ENCODE data around the gene DAB1. TPM values are rescaled to one million over a fixed set of nuclear protein-coding genes. Genes with fewer than 3 reads are reported as not detected.

DAB1 gene
- total and polyA plus RNA-seq, 10 of the 15 experiments (the other 5 are each of a cell fraction or from before 2014, with no cell fraction given) = 0.02 to 0.10 (median 0.03) TPM; not detected in 5

DNA sequence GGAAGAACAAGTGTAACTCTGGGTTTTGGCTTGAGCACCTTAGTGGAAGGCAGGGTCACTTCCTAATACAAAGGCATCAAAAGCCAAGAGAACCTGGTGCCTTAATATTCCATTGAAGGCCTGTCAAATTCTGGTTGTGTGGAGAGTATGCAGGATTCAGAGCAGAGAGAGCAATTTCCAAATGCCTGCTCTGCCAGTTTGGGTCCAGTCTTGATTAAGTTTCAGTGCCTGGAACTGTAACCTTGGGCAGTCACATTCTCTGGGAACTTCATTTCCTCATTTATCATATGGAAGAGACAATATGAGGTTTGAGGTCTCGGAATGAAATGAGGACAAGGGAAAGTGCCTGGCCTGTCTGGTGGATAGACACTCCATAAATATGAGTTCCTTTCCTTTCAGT, 260.1 kb downstream of the DAB1 start:
- CTCF ChIA-PET = no interaction called here
- intact Hi-C loops (cut with micrococcal nuclease; ENCODE audit: unreplicated experiment) (no loop called here), in situ Hi-C loops (cut with MboI) (no loop called here)
- FAIRE-seq (no peak), ATAC-seq (no peak), DNase-seq (ENCODE audit: low read depth, low spot score) (no peak)
- H3K27ac ChIP-seq (ENCODE audit: control insufficient read depth, insufficient read depth) = no peak overlapping the region
- no peaks in the 10 kb centered on the region for H3K36me3 ChIP-seq (ENCODE audit: control insufficient read depth in 2 of 2, insufficient read depth in 2 of 2, low read length in 1 of 2)
- H3K4me2 ChIP-seq (ENCODE audit: control insufficient read depth, insufficient read depth) = no peak overlapping the region
- no peaks in the 10 kb centered on the region for H3K9me3 ChIP-seq (replicated peaks; ENCODE audit: control insufficient read depth, insufficient read depth, low read length)
- RAD21 ChIA-PET (ENCODE audit: unreplicated experiment) = no interaction called here
- H2AFZ ChIP-seq (ENCODE audit: control insufficient read depth, low read depth, low read length) = no peak overlapping the region
- H3K79me2 ChIP-seq (ENCODE audit: control insufficient read depth, insufficient read depth, low read length) = no peaks in the 10 kb centered on the region
- no peak overlapping the region for H3K9ac ChIP-seq (ENCODE audit: control insufficient read depth, insufficient read depth, low read length)
- no peaks in the 10 kb centered on the region for H4K20me1 ChIP-seq (ENCODE audit: control insufficient read depth, insufficient read depth)
- no peaks in the 10 kb centered on the region; the same call in 1 of the 2 replicates for H3K4me1 ChIP-seq (ENCODE audit: control insufficient read depth, insufficient read depth, low read length)
- 0% methylated on average over 1 of the region's 1 CpG for WGBS (ENCODE audit: insufficient coverage, insufficient replicate concordance, low lambda C conversion rate, missing lambda C conversion rate)
- SMC1A ChIA-PET (ENCODE audit: uncharacterized antibody, unreplicated experiment) = no interaction called here
- BruUV-seq (replicated peaks) = no TSS peak
- no peak overlapping the region for H3K4me3 ChIP-seq
- POLR2A ChIA-PET = no interaction called here
- no peaks in the 10 kb centered on the region for H3K27me3 ChIP-seq (replicated peaks in 1 of 2; ENCODE audit: control insufficient read depth in 2 of 2, insufficient read depth in 2 of 2, low read length in 1 of 2)
- TF ChIP-seq NRF1 (conservative IDR thresholded peaks at IDR 0.05; ENCODE audit: low read depth, low read length) = no peak
- TF ChIP-seq, protein P1, sequence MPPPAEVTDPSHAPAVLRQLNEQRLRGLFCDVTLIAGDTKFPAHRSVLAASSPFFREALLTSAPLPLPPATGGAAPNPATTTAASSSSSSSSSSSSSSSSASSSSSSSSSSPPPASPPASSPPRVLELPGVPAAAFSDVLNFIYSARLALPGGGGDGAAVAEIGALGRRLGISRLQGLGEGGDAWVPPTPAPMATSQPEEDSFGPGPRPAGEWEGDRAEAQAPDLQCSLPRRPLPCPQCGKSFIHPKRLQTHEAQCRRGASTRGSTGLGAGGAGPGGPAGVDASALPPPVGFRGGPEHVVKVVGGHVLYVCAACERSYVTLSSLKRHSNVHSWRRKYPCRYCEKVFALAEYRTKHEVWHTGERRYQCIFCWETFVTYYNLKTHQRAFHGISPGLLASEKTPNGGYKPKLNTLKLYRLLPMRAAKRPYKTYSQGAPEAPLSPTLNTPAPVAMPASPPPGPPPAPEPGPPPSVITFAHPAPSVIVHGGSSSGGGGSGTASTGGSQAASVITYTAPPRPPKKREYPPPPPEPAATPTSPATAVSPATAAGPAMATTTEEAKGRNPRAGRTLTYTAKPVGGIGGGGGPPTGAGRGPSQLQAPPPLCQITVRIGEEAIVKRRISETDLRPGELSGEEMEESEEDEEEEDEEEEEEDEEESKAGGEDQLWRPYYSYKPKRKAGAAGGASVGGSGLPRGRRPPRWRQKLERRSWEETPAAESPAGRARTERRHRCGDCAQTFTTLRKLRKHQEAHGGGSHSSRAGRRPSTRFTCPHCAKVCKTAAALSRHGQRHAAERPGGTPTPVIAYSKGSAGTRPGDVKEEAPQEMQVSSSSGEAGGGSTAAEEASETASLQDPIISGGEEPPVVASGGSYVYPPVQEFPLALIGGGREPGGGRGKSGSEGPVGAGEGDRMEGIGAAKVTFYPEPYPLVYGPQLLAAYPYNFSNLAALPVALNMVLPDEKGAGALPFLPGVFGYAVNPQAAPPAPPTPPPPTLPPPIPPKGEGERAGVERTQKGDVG (CRISPR knock-in tag; IDR thresholded peaks at IDR 0.05) = no peak
- TF ChIP-seq HDGF (IDR thresholded peaks at IDR 0.05) = no peak
- TF ChIP-seq YBX1 (IDR thresholded peaks at IDR 0.05) = no peak
- TF ChIP-seq, protein P2, sequence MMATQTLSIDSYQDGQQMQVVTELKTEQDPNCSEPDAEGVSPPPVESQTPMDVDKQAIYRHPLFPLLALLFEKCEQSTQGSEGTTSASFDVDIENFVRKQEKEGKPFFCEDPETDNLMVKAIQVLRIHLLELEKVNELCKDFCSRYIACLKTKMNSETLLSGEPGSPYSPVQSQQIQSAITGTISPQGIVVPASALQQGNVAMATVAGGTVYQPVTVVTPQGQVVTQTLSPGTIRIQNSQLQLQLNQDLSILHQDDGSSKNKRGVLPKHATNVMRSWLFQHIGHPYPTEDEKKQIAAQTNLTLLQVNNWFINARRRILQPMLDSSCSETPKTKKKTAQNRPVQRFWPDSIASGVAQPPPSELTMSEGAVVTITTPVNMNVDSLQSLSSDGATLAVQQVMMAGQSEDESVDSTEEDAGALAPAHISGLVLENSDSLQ (IDR thresholded peaks at IDR 0.05) = no peak
- TF ChIP-seq MXI1 (IDR thresholded peaks at IDR 0.05; ENCODE audit: low read depth, low read length) = no peak
- no peak for TF ChIP-seq KLF5 (IDR thresholded peaks at IDR 0.05; ENCODE audit: partially characterized antibody)
- no peak for TF ChIP-seq MTA3 (IDR thresholded peaks at IDR 0.05; ENCODE audit: borderline replicate concordance, low read length)
- TF ChIP-seq FOXM1 (IDR thresholded peaks at IDR 0.05; ENCODE audit: low read depth, low read length) = no peak
- TF ChIP-seq BCL11A (IDR thresholded peaks at IDR 0.05; ENCODE audit: low read depth, low read length) = no peak
- no peak for TF ChIP-seq CHD2 (IDR thresholded peaks at IDR 0.05; ENCODE audit: borderline replicate concordance, low read depth, low read length)
- TF ChIP-seq RFX5 (IDR thresholded peaks at IDR 0.05; ENCODE audit: low read depth, low read length) = no peak
- TF ChIP-seq ASH2L (IDR thresholded peaks at IDR 0.05; ENCODE audit: borderline replicate concordance, low read depth) = no peak
- TF ChIP-seq, protein P3, sequence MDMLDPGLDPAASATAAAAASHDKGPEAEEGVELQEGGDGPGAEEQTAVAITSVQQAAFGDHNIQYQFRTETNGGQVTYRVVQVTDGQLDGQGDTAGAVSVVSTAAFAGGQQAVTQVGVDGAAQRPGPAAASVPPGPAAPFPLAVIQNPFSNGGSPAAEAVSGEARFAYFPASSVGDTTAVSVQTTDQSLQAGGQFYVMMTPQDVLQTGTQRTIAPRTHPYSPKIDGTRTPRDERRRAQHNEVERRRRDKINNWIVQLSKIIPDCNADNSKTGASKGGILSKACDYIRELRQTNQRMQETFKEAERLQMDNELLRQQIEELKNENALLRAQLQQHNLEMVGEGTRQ (IDR thresholded peaks at IDR 0.05; ENCODE audit: borderline replicate concordance, low read depth, low read length) = no peak
- TF ChIP-seq, protein P4, sequence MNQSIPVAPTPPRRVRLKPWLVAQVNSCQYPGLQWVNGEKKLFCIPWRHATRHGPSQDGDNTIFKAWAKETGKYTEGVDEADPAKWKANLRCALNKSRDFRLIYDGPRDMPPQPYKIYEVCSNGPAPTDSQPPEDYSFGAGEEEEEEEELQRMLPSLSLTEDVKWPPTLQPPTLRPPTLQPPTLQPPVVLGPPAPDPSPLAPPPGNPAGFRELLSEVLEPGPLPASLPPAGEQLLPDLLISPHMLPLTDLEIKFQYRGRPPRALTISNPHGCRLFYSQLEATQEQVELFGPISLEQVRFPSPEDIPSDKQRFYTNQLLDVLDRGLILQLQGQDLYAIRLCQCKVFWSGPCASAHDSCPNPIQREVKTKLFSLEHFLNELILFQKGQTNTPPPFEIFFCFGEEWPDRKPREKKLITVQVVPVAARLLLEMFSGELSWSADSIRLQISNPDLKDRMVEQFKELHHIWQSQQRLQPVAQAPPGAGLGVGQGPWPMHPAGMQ (IDR thresholded peaks at IDR 0.05; ENCODE audit: borderline replicate concordance) = no peak
- TF ChIP-seq, protein P5, sequence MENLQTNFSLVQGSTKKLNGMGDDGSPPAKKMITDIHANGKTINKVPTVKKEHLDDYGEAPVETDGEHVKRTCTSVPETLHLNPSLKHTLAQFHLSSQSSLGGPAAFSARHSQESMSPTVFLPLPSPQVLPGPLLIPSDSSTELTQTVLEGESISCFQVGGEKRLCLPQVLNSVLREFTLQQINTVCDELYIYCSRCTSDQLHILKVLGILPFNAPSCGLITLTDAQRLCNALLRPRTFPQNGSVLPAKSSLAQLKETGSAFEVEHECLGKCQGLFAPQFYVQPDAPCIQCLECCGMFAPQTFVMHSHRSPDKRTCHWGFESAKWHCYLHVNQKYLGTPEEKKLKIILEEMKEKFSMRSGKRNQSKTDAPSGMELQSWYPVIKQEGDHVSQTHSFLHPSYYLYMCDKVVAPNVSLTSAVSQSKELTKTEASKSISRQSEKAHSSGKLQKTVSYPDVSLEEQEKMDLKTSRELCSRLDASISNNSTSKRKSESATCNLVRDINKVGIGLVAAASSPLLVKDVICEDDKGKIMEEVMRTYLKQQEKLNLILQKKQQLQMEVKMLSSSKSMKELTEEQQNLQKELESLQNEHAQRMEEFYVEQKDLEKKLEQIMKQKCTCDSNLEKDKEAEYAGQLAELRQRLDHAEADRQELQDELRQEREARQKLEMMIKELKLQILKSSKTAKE (IDR thresholded peaks at IDR 0.05; ENCODE audit: low read depth, poor library complexity, severe bottlenecking) = no peak
- TF ChIP-seq RAD21 (IDR thresholded peaks at IDR 0.05; ENCODE audit: insufficient read depth, low read depth, low read length) = no peak
- TF ChIP-seq BRCA1 (IDR thresholded peaks at IDR 0.05; ENCODE audit: low read depth, low read length) = no peak
